Stimulated activated CD4-positive, alpha-beta T cell treated with anti-CD3 and anti-CD28 coated beads, TNF-alpha, amount 100 ng/mL, for 4 hours (primary cell): ENCODE measurements around the gene ARHGAP26.

Source experiments
- DNase-seq, 3 experiments: peaks; one replicate each; pipeline ENCODE4 v3.0.0-alpha.2; 2020; ENCODE audit warnings: low read depth in 3 of 3

The ARHGAP26 gene

GRCh38 chr5:143220748-143221251 lies 450.6 kb downstream of the ARHGAP26 start:
- DNase-seq = no peak

- DNase-seq = no peak
Observed at GRCh38 chr5:143222287-143223231, 452.4 kb downstream of the ARHGAP26 start.

GRCh38 chr5:143224672-143225071 lies 454.5 kb downstream of the ARHGAP26 start:
- DNase-seq = no peak

- no peak for DNase-seq
Observed at GRCh38 chr5:143225511-143225910, 455.3 kb downstream of the ARHGAP26 start.

GRCh38 chr5:143226361-143226760 lies 456.2 kb downstream of the ARHGAP26 start:
- DNase-seq = no peak

GRCh38 chr5:143226872-143227271 lies 456.7 kb downstream of the ARHGAP26 start:
- DNase-seq = no peak

GRCh38 chr5:143227301-143227700 lies 457.1 kb downstream of the ARHGAP26 start:
- no peak for DNase-seq

GRCh38 chr5:143228597-143229293 lies 458.6 kb downstream of the ARHGAP26 start:
- no peak for DNase-seq

GRCh38 chr5:143229426-143229895 lies 459.3 kb downstream of the ARHGAP26 start:
- no peak for DNase-seq

- DNase-seq = no peak
Observed at GRCh38 chr5:143229896-143230675, 459.9 kb downstream of the ARHGAP26 start.

- DNase-seq = no peak
Observed at GRCh38 chr5:143230676-143230996, 460.5 kb downstream of the ARHGAP26 start.

GRCh38 chr5:143231416-143231815 lies 461.2 kb downstream of the ARHGAP26 start:
- DNase-seq = no peak

GRCh38 chr5:143231973-143232812 lies 462.0 kb downstream of the ARHGAP26 start:
- no peak for DNase-seq

GRCh38 chr5:143233031-143233430 lies 462.9 kb downstream of the ARHGAP26 start:
- DNase-seq = no peak

GRCh38 chr5:143234162-143234842 lies 464.1 kb downstream of the ARHGAP26 start:
- no peak for DNase-seq

GRCh38 chr5:143235423-143235822 lies 465.2 kb downstream of the ARHGAP26 start:
- no peak for DNase-seq

GRCh38 chr5:143236682-143237081 lies 466.5 kb downstream of the ARHGAP26 start:
- no peak for DNase-seq

GRCh38 chr5:143237664-143238063 lies 467.5 kb downstream of the ARHGAP26 start:
- no peak for DNase-seq

GRCh38 chr5:143238620-143239019 lies 468.4 kb downstream of the ARHGAP26 start:
- no peak for DNase-seq

GRCh38 chr5:143239882-143240518 lies 469.8 kb downstream of the ARHGAP26 start:
- DNase-seq = no peak
